ENCODE results near the gene OSGEPL1. TPM values are rescaled to one million over a fixed set of nuclear protein-coding genes. Genes with fewer than 3 reads are reported as not detected.
"Not testable (repeated sequence)": the region's sequence is repeated elsewhere in the genome, so short reads cannot be mapped to it uniquely, and the experiment has no call there.

Gene OSGEPL1
- total RNA-seq, 2 donors from 2014 or later, result 2.1 to 6.5 TPM

DNA sequence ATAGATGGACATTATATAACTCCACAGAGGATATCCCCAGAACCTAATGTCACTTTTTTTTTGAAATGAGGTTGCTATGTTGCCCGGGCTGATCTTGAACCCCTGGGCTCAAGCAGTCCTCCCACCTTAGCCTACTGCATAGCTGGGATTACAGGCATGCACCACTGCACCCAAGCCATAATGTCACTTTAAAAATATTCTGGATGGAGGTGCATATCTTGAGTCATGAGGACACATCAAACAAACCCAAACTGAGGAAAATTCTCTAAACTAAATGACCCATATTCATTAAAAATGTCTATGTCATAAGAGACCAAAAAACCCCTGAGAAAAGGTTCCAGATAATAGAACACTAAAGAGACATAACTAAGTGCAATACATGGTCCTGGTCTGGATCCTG, 36.3 kb downstream of the OSGEPL1 start:
- H3K9ac ChIP-seq (ENCODE audit: low read depth in 2 of 2, low read length in 2 of 2), result no peak overlapping the region
- H3K9me3 ChIP-seq, result no peaks in the 10 kb centered on the region
- H3K27me3 ChIP-seq, result no peaks in the 10 kb centered on the region
- no peak overlapping the region for H3K4me3 ChIP-seq
- no peaks in the 10 kb centered on the region for H3K4me1 ChIP-seq
- DNase-seq, result no peak
- TF ChIP-seq, protein P1, sequence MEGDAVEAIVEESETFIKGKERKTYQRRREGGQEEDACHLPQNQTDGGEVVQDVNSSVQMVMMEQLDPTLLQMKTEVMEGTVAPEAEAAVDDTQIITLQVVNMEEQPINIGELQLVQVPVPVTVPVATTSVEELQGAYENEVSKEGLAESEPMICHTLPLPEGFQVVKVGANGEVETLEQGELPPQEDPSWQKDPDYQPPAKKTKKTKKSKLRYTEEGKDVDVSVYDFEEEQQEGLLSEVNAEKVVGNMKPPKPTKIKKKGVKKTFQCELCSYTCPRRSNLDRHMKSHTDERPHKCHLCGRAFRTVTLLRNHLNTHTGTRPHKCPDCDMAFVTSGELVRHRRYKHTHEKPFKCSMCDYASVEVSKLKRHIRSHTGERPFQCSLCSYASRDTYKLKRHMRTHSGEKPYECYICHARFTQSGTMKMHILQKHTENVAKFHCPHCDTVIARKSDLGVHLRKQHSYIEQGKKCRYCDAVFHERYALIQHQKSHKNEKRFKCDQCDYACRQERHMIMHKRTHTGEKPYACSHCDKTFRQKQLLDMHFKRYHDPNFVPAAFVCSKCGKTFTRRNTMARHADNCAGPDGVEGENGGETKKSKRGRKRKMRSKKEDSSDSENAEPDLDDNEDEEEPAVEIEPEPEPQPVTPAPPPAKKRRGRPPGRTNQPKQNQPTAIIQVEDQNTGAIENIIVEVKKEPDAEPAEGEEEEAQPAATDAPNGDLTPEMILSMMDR (IDR thresholded peaks at IDR 0.05), result no peak
- no peak overlapping the region for H3K27ac ChIP-seq
- intact Hi-C loops (cut with DNase I), result no loop called here
- no peaks in the 10 kb centered on the region for H3K36me3 ChIP-seq

GRCh38 chr2:189723192-189723591, 39.4 kb downstream of the OSGEPL1 start:
- H3K9ac ChIP-seq (ENCODE audit: low read depth in 2 of 2, low read length in 2 of 2), result no peak overlapping the region
- H3K27ac ChIP-seq, result no peak overlapping the region
- H3K27me3 ChIP-seq, result no peaks in the 10 kb centered on the region
- H3K36me3 ChIP-seq, result no peaks in the 10 kb centered on the region
- H3K9me3 ChIP-seq, result no peaks in the 10 kb centered on the region
- no peaks in the 10 kb centered on the region for H3K4me1 ChIP-seq
- intact Hi-C loops (cut with DNase I), result no loop called here
- TF ChIP-seq, protein P1 (IDR thresholded peaks at IDR 0.05), result no peak
- H3K4me3 ChIP-seq, result no peak overlapping the region
- no peak for DNase-seq

DNA sequence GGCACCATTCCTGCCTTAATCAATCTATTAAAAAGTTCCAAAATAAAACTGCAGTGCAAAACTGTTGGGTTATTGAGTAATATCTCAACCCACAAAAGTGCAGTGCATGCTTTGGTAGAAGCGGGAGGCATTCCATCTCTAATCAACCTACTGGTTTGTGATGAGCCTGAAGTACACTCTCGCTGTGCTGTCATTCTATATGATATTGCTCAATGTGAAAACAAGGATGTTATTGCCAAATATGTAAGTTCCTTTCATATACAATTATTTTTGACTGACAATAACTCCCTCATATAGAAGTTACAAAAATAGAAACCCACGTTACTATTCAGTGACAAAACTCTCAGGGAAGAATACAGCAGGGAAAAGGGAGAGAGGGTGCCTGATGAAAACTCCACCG, 43.0 kb downstream of the OSGEPL1 start:
- Histone ChIP-seq H3K4me1 (no peaks in the 10 kb centered on the region), H3K36me3 (no peaks in the 10 kb centered on the region), H3K9ac (ENCODE audit: low read depth in 2 of 2, low read length in 2 of 2) (no peak overlapping the region), H3K9me3 (no peaks in the 10 kb centered on the region), H3K27ac (no peak overlapping the region), H3K27me3 (no peaks in the 10 kb centered on the region), H3K4me3 (no peak overlapping the region)
- intact Hi-C loops (cut with DNase I), result no loop called here
- DNase-seq, result no peak
- TF ChIP-seq, protein P1 (IDR thresholded peaks at IDR 0.05), result no peak

DNA sequence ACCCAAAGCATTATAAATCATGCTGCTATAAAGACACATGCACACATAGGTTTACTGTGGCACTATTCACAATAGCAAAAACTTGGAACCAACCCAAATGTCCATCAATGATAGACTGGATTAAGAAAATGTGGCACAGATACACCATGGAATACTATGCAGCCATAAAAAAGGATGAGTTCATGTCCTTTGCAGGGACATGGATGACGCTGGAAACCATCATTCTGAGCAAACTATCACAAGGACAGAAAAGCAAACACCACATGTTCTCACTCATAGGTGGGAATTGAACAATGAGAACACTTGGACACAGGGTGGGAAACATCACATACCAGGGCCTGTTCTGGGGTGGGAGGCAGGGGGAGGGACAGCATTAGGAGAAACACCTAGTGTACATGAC, 45.0 kb downstream of the OSGEPL1 start:
- DNase-seq; H3K27ac ChIP-seq; H3K36me3 ChIP-seq; H3K4me1 ChIP-seq; H3K9ac ChIP-seq (ENCODE audit: low read depth in 2 of 2, low read length in 2 of 2); H3K27me3 ChIP-seq; intact Hi-C loops (cut with DNase I); H3K9me3 ChIP-seq; H3K4me3 ChIP-seq: not testable (repeated sequence)

DNA sequence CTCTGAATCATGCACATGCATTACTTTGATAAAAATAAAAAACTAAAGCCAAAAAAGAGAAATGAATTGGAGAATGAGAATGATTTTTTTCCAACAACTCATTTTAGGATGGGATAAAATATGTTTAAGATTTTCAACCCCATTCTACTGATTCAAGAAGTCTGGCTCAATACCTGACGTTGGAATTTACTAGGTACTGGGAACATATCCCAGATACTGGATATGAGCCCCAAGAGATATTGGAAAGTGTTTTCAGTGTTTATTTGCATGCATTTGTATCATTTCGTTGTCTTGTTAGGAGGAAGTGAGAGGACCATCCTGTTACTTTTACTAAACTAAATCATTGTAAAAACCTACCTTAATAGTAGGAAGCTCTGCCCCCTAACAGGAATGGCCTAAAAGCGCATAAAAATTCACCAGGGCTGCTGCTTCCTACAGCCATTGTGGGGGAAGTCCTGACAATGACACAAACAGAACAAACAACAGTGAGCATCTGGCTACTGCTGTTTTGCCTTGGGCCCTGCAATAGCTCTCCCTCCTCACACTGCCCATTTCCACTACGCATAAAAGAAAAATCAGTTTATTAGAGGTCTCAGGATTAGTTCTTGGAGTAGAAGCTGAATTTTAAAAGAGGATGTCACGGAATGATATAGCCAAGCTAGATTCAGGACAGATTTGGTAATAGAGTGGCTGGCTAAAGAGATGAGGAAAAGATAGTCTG, 52.9 kb downstream of the OSGEPL1 start:
- intact Hi-C loops (cut with DNase I), result no loop called here
- no peak overlapping the region for H3K9ac ChIP-seq (ENCODE audit: low read depth in 2 of 2, low read length in 2 of 2)
- TF ChIP-seq, protein P1 (IDR thresholded peaks at IDR 0.05), result no peak
- no peak overlapping the region for H3K4me3 ChIP-seq
- DNase-seq, result no peak
- no peaks in the 10 kb centered on the region for H3K9me3 ChIP-seq
- no peaks in the 10 kb centered on the region for H3K36me3 ChIP-seq
- H3K27me3 ChIP-seq, result no peaks in the 10 kb centered on the region
- no peaks in the 10 kb centered on the region for H3K4me1 ChIP-seq
- H3K27ac ChIP-seq, result no peak overlapping the region

- no peak overlapping the region for H3K9ac ChIP-seq (ENCODE audit: low read depth in 2 of 2, low read length in 2 of 2)
- H3K36me3 ChIP-seq, result no peaks in the 10 kb centered on the region
- no peaks in the 10 kb centered on the region for H3K27me3 ChIP-seq
- no peak for DNase-seq
- H3K9me3 ChIP-seq, result no peaks in the 10 kb centered on the region
- intact Hi-C loops (cut with DNase I), result no loop called here
- H3K4me3 ChIP-seq, result no peak overlapping the region
- H3K4me1 ChIP-seq, result no peaks in the 10 kb centered on the region
- no peak overlapping the region for H3K27ac ChIP-seq
- TF ChIP-seq, protein P1 (IDR thresholded peaks at IDR 0.05), result no peak
Observed at GRCh38 chr2:189702071-189702470, 60.5 kb downstream of the OSGEPL1 start.
